T-helper 2 cell (primary cell): Measurements from ENCODE around the gene KLHL2.
"Not testable (repeated sequence)": the region's sequence is repeated elsewhere in the genome, so short reads cannot be mapped to it uniquely, and the experiment has no call there.

Experiments
- DNase-seq, 5 experiments: peaks; one replicate each; pipeline versions ENCODE4 v3.0.0 to v3.0.0-alpha.2; 2012 to 2022
- total RNA-seq, 2 donors: gene quantifications; one replicate each; lab custom pipeline; 2026; lab: John Stamatoyannopoulos, UW

Gene KLHL2, protein sequence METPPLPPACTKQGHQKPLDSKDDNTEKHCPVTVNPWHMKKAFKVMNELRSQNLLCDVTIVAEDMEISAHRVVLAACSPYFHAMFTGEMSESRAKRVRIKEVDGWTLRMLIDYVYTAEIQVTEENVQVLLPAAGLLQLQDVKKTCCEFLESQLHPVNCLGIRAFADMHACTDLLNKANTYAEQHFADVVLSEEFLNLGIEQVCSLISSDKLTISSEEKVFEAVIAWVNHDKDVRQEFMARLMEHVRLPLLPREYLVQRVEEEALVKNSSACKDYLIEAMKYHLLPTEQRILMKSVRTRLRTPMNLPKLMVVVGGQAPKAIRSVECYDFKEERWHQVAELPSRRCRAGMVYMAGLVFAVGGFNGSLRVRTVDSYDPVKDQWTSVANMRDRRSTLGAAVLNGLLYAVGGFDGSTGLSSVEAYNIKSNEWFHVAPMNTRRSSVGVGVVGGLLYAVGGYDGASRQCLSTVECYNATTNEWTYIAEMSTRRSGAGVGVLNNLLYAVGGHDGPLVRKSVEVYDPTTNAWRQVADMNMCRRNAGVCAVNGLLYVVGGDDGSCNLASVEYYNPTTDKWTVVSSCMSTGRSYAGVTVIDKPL
- 19.0 to 22.9 reads per million in 2 donors for total RNA-seq

DNA sequence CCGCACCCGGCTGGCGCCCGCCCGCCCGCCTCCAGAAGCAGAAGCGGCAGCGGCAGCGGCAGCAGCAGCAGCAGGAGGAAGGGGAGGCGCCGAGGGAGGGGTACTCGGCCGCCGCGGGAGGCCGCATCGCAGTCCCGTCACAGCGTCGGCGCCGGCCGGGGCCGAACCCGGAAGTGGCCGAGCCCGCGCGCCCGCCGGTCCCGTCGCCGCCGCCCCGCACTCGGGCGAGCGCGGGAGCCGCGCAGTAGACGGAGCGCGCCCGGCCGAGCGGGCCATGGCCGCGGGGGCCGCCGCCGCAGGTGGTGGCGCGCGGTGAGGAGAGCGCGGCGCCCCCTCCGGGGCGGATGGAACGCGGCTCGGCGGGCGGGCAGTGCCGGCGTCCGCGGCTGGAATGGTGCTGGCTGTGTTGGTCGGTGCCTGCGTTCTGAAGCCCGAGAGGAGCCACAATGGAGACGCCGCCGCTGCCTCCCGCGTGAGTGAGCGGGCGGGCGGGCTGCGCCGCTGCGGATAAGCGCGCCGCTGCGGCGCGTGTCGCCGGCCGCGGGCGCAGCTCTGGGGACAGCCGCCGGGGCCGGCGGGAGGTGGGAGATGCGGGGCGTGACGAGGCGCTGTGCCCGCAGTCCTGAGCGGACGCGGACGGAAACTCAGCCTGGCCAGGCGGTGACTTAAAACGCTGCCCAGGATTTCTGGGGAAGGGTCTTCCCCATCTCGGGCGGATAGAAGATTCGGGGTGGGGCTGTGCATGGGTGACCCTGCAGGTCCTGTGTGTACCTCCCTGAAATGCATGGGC is at the start of gene KLHL2:
TSS of gene KLHL2 (plus strand) at position 131 of the 790 bp plus-strand sequence. CDS start at position 447, 316 bp downstream.
- peak; percentile 44 to 89 (median 58) for DNase-seq

DNA sequence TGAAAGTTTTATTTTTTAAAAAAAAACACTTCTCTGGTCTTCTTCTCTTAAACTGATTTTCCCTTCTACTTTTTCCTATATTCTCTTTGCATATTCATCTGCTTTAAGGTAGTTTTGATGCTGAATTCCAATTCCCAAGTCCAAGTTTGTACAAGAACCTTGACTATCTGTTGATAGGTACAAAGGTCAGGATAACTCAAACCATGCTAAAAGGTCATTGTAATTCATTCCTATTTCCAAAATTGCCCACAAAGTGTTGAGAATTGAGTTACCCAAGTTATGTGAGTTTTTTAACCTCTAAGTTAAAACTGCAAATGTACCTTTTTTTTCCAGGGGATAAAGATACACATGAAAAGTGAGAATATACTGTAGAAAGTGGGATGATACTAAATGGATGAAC is 48.6 kb upstream of the KLHL2 start:
- DNase-seq, result no peak

DNA sequence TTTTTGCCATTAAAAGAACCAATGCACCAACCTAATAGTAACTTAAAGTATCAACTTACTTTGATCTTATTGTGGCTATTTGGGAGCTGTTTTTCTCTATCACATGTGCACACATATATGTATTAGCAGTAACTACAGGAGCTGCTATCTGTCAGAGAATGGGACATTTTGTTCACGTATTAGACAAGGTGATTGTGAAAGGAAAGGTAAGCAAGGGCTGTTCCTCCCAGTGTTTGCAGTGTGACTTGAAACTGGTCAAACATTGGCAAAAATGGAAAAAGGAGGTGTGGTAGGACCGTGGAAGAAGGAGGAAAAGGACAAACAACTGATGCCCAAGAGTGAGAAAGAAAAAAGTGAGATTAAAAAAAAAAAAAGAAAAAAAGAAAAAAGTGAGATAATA is 43.1 kb upstream of the KLHL2 start:
- DNase-seq, result no peak

DNA sequence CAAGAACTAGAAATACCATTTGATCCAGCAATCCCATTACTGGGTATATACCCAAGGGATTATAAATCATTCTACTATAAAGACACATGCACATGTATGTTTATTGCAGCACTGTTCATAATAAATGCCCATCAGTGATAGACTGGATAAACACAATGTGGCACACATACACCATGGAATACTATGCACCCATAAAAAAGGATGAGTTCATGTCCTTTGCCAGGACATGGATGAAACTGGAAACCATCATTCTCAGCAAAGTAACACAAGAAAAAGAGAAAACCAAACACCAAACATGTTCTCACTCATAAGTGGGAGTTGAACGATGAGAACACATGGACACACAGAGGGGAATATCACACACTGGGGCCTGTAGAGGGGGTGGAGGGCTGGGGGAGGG is 40.5 kb upstream of the KLHL2 start:
- DNase-seq, result not testable (repeated sequence)

DNA sequence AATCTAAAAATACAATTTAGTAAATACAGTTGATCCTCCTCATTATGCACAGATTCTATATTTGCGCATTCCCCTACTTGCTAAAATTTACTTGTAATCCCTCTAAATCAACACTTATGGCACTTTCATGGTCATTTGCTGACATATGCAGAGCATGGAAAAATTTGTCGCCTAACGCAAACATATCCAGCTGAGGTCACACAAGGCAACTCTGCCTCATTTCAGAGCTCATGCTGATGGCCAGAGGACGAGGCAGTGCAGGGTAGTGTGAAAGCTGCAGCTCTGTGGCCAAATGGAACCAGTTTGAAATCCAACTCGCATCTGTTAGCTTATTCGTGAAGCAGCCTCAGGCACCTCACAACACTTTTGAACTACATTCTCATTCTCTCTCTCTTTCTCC is 39.7 kb upstream of the KLHL2 start:
- DNase-seq, result no peak

DNA sequence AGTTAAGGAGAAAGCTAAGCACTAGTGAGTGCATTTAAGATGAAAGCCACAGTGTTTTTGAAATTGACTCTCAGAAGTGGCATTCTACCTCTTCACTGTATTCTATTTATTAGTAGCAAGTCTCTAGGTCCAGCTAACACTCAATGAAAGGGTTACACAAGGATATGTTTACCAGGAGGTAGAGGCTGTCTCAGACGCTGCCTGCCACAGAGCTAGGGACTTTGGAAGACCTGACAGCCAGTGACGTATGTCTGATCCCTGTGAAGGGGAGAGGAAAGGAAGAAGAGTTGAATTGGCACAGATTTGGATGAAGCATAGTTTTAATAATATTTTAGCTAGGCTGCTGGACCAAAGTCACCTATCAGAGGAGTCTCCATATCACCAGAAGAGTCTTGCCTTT is 36.5 kb upstream of the KLHL2 start:
- DNase-seq, result no peak

DNA sequence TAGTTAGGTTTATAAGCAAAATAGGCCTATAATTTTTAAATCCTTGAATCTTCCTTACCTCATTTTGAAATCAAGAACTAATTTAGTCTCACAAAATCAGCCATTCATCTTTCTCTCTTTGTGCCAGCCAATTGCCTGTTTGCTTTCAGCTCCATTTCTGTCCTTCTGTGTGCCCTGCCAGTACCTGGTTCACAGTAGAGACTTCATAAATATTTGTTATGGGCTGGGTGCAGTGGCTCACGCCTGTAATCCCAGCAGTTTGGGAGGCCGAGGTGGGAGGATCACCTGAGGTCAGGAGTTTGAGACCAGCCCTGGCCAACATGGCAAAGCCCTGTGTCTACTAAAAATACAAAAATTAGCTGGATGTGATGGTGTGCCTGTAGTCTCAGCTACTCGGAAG is 31.9 kb upstream of the KLHL2 start:
- DNase-seq, result not testable (repeated sequence)

DNA sequence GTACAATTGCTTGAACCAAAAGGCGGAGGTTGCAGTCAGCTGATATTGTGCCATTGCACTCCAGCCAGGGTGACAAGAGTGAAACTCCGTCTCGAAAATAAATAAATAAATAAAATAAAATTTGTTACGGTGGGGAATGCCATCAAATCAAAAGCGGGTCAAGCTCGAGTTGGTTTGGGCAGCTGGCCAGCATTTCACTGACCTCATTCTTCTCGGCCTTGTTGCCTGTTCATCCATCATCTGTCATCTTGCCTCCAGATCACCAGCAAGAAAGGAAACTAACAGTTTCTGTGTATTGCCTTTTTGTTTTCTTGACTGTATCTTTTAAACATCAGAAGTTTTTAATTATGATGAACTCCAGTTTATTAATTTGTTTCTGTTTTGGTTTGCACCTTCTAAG is 31.5 kb upstream of the KLHL2 start:
- DNase-seq, result no peak

DNA sequence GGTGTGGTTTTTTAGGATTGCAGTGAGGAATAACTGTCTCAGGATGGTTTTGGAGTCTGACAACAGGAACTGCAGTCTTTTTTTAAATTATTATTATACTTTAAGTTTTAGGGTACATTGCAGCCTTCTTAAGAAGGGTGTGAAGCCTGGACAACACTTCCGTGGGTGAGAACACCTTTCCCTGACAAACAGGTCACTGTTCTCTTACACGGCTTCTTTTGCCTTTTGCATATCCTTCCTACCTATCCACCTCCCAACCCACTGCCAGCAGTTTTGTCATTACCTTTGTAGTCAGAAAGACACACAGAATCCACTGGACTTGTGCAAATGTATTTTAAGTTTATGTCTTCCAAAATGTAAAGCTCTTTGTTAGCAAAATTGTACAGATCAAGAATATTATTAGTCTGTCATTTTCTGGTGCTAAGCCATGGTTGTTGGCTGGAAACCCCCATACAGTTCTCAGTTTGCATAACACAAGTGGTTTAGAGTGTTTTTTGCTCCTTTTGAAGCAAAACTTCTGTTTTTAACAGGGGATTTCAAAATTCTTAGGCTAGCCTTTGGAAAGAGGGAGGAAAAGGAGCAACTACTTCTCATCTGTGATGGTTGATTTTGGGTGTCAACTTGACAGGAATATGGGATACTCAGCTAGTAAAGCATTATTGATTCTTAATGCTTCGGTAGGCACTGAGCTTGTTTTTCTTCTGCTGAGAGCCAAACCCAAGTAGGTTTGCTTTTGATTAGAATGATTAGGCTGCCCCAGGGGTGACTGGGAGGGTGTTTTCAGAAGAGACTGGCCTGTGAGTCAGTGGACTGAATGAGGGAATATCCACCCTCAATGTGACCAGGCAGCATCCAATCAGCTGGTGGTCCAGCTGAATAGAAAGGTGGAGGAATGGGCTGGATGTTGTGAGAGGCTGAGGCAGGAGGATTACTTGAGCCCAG is 29.4 kb upstream of the KLHL2 start:
- no peak for DNase-seq

DNA sequence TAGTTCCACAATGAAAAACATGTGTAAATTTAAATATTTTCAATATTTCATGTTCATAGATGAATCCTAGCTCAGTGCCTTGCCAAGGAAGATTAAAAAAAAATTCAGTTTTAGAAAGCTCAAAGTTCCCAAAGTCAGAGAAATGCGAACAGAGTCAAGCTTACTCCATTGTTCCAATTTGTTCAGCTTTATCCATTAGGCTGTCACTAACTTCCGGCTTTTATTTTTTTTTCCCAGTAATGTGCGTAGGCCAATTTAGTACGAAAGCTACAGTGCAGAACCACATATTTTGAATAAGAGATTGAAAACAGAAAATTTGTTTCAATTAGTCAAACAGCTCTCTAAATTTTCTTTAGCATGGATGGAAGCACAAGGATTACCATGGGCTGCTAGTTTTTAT is 23.1 kb upstream of the KLHL2 start:
- DNase-seq, result no peak

DNA sequence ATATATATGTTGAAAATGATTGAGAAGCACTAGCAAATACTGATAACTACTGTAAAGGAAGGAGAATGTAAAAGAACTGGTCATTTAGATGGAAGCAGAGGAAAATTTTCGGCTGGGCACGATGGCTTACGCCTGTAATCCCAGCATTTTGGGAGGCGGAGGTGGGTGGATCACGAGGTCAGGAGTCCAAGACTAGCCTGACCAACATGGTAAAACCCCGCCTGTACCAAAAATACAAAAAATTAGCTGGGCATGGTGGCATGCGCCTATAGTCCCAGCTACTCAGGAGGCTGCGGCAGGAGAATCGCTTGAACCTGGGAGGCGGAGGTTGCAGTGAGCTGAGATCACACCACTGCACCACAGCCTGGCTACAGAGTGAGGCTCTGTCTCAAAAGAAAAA is 22.4 kb upstream of the KLHL2 start:
- not testable (repeated sequence) for DNase-seq

DNA sequence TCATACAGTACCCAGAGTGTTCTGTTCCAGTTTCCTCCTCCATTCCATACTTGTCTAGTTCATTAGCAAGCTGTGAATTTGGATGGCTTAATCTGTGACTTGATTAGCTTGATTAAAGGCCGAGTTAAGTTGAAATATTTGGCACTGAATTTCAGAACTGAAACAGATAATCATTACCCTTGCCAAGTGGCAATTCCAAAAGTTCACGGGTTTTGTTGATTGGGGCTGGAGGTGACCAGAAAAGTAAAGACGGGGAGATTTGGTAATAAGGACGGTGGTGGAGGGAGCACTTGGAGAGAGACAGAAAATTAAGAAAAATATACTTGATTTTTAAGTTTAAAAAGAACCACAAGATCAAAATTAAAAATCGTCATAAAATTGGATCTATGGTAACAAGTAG is 21.9 kb upstream of the KLHL2 start:
- no peak for DNase-seq

DNA sequence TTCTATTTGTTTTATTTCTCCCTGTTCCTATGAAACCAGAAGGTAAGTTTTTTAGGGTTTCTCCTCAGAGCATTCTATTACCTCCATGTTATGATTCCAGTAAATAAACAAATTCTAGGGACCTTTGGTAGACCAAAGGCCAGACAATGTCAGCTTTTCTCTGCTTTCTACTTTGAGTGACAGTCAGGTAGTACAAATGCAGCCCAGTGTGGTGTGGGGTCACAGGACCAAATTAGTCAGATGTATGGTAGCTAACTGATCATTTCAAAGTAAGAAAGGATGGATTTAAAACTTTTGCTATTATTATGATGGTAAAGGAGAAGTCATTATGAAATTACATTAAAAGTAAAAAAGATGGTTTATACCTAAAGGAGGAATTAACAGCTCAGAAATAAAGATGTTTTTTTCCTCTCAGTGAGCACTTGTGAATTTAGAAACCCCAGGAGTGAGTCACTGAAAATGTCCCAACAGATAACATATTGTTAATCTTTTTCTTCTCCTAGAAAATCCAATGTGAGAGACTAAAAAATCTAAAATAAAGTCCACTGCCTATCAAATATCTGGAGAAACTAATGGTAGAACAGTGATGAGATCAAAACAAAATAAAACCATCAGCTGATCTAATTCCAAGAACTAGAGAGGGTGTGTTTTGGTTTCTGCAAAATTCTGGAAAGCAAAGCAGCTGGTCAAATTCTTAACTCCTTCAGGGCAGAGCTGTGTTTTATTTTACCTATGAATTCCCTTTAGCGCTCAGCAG is 16.6 kb upstream of the KLHL2 start:
- DNase-seq, result no peak

DNA sequence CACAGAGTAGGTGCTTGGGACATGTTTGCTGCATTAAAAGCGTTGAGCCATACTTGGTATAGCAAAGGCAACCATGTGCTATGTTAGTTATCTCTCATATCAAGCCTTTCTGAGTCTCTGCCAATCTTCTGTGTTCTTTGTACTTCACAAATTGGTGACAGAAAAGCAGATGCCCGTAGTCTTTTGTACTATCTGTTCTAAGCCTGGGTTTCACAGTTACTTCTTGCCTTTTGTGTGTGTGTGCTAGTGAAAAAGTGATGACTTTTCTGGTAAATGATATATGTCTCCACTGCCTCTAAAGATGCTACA is 16.1 kb upstream of the KLHL2 start:
- peak in 1 of 5 experiments; percentile 32 for DNase-seq

DNA sequence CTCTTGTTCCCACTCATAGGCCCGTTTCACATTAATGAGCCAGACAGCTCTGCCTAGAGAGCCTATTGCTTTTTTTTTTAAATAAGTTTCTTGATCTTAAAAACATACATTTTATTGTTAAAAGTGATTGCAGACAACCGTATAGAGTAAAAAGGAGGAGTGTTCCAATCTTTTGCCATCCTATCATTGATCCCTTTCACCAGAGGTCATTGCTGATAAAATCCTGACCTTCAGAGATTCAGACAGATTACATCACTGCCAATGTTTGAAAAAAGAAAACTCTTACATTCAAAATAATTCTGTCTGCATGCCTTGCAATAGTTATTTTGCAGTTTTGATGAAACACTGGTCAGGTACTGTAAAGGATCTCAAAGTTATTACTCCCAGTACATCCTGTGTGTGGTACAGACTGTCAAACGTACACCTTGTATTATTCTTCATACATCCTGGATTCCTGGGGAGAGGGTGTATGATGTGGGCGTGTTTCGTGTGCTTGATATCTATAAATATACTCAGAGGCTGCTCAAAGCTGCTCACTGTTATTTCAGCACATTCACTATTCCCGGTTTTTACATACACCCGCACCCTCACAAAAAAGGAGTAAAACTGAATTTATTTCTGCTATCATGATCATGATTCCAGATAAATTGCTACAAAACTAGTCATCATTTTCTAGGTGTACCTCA is 15.4 kb upstream of the KLHL2 start:
- DNase-seq, result no peak

DNA sequence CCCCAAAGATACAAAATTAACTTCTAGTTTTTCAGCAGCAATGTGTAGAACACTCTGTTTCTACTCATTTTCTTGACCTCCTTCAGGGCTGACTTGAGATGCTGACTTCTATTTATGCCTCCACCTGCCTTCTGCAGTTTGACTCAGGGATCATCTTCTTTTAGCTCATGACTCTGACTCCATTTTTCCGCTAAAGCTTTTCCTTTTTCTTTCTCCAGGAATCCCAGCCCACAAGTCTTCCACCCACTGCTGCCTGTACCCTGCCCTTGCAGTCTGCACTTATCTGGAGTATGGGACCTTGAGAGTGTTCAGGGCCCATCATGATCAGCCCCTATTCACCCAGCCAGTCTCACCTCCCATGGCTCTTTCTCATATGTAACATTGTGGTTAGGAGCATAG is 14.9 kb upstream of the KLHL2 start:
- no peak for DNase-seq

DNA sequence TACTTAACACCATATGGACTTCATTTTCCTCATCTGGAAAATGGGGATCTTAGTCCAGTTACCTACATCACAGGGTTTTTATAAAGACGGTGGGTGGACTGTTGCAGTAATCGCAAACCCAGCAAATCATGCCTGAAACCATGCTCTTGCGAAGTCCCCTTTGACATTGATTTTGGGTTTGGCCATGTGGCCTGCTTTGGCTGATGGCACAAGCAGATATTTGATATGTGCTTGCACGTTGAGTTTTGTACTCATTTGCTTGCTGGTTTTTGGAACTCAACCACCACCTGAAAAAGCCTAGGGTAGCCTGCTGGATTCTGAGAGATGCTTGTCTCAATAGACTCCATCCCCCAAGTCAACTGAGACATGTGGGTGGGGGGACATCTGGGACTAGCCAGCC is 14.4 kb upstream of the KLHL2 start:
- no peak for DNase-seq

DNA sequence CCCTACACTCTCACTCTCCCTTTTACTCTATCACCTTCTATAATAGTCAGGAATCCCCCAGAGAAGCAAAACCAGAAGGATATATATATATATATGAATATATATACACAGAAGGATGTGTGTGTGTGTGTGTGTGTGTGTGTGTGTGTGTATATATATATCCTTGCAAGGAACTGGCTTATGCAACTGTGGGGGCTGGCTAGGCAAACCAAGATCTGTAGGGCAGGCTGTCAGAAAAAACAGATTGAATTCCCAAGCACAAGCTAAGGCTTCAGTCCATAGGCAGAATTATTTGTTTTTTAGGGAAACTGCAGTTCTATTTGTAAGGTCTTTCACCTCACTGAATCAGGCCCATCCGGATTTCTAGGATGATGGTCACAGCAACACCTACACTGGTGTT is 13.0 kb upstream of the KLHL2 start:
- DNase-seq, result no peak

DNA sequence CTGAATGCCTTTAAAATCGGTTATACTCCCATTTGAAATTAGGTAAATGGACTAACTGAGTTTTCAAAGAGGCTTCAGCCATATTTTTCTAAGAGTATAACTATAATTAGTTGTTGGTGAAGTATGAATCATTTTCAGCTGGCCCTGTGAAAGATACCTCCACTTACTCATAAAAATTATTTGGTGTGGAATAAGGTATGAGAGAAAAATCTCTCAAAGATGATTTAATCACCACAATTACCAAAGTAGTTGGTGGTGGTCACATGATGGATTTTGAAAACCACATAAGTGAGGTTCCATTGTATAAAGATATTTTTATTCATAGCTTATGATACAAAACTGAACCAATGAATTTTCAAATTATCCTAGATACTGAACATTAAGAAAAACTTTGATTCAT is 9.0 kb upstream of the KLHL2 start:
- no peak for DNase-seq

DNA sequence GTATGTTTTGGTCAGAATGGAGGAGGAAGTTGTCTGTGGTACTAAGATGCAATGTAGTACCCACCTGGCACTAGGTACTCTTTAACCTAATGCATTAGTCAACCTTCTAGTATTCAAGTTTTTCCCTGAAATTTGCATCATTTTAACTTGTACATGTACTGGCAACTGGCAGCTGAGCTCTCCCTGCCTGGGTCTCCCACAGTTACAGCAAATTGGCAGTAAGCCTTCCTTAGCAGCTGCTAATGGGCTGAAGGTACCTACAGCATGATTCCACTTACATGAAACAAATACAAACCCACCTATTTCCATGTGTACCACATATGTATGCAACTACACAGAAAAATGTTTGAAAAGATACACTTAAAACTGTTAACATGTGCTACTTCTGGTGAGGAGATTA is 8.1 kb upstream of the KLHL2 start:
- DNase-seq, result no peak

DNA sequence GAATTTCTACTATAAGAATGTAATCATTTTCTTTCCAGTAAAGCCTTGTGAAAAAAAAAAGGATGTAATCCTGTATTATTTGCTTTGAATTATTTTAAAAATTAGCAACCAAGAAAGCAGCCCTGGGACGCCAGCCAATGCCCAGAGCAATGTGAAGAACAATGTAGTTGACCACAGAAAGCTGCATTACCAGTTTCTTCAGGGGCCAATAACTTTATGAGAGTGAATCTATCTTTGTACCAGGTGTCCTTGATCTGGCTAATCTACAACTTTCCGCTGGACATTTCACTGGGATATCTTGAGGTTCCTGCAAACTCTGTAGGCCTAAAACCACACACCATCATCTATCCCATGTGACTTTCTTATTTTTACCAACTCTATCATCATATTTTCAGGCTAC is 7.6 kb upstream of the KLHL2 start:
- DNase-seq, result no peak
